Gastroesophageal sphincter (tissue), 3 donors: ENCODE measurements around the gene MRPS15.

Source experiments
- CTCF ChIP-seq, 4 experiments: fragments of 200-600 bp in 2 of 4; fragments of 450-650 bp in 2 of 4; sonication (generic) in 1 of 4; IDR thresholded peaks; one replicate each; pipeline ENCODE4 v1.5.1; 2017 to 2019; ENCODE audit warnings: antibody characterized with exemption in 4 of 4, mild to moderate bottlenecking in 2 of 4, moderate library complexity in 2 of 4
- EP300 ChIP-seq: sonication (generic); formaldehyde crosslinking; IDR thresholded peaks from one replicate; pipeline ENCODE4 v1.6.1; 2017; ENCODE audit warnings: antibody characterized with exemption, mild to moderate bottlenecking
- POLR2A ChIP-seq, 2 donors: fragments of 450-650 bp; IDR thresholded peaks; one replicate each; pipeline ENCODE4 v1.6.1; 2017; ENCODE audit warnings: antibody characterized with exemption in 2 of 2, mild to moderate bottlenecking in 2 of 2, moderate library complexity in 1 of 2
- POLR2AphosphoS5 ChIP-seq: sonication (generic); formaldehyde crosslinking; IDR thresholded peaks from one replicate; pipeline ENCODE4 v1.6.1; 2017; ENCODE audit warnings: antibody characterized with exemption

GRCh38 chr1:36457691-36458090, 6.5 kb downstream of the MRPS15 start:
- TF ChIP-seq CTCF (IDR thresholded peaks at IDR 0.05), result no peak
- TF ChIP-seq EP300, result no peak
- no peak for TF ChIP-seq POLR2AphosphoS5
- no peak for TF ChIP-seq POLR2A (IDR thresholded peaks at IDR 0.05)
